ENCODE data around the gene SUPT5H. TPM values are rescaled to one million over a fixed set of nuclear protein-coding genes. Genes with fewer than 3 reads are reported as not detected.

Gene SUPT5H
- total and polyA plus RNA-seq, 10 of the 15 experiments (the other 5 are each of a cell fraction or from before 2014, with no cell fraction given): 27.2 to 194 (median 83.6) TPM

GRCh38 chr19:39497996-39498797 lies 52.8 kb downstream of the SUPT5H start (continued):
- no peak for TF ChIP-seq BCL3 (IDR thresholded peaks at IDR 0.05; ENCODE audit: borderline replicate concordance, insufficient read depth, low read depth, low read length, poor library complexity, severe bottlenecking)
- TF ChIP-seq SREBF2 (IDR thresholded peaks at IDR 0.05; ENCODE audit: low read length): no peak
- no peak for TF ChIP-seq PML (IDR thresholded peaks at IDR 0.05; ENCODE audit: low read length)
- TF ChIP-seq ATF2 (IDR thresholded peaks at IDR 0.05; ENCODE audit: low read length): no peak
- TF ChIP-seq RB1 (IDR thresholded peaks at IDR 0.05; ENCODE audit: borderline replicate concordance): no peak
- peak; percentile 75 for TF ChIP-seq MXI1 (IDR thresholded peaks at IDR 0.05; ENCODE audit: low read depth, low read length)
- no peak for TF ChIP-seq JUND (IDR thresholded peaks at IDR 0.05; ENCODE audit: low read depth, low read length)
- no peak for TF ChIP-seq SRF (IDR thresholded peaks at IDR 0.05; ENCODE audit: low read depth in 2 of 2, low read length in 2 of 2)
- peak; percentile 78 to 87; a peak in 3 of 4 replicates for TF ChIP-seq BHLHE40 (IDR thresholded peaks at IDR 0.05; ENCODE audit: borderline replicate concordance in 1 of 2, low read depth in 2 of 2, low read length in 1 of 2)
- TF ChIP-seq MYB (IDR thresholded peaks at IDR 0.05; ENCODE audit: borderline replicate concordance, low read depth, low read length): no peak
- peak; percentile 29; the same call in 1 of the 2 replicates for TF ChIP-seq ZNF687 (IDR thresholded peaks at IDR 0.05)
- no peak for TF ChIP-seq SUZ12 (IDR thresholded peaks at IDR 0.05; ENCODE audit: unreplicated experiment)
- TF ChIP-seq ZNF384 (IDR thresholded peaks at IDR 0.05; ENCODE audit: borderline replicate concordance, low read depth, low read length): no peak
- no peak for TF ChIP-seq JUNB (IDR thresholded peaks at IDR 0.05)
- TF ChIP-seq ASH2L (IDR thresholded peaks at IDR 0.05; ENCODE audit: borderline replicate concordance, low read depth): no peak
- TF ChIP-seq TARDBP (IDR thresholded peaks at IDR 0.05; ENCODE audit: borderline replicate concordance): no peak
- TF ChIP-seq HDGF (IDR thresholded peaks at IDR 0.05): no peak
- TF ChIP-seq KLF5 (IDR thresholded peaks at IDR 0.05; ENCODE audit: partially characterized antibody): no peak
- peak; percentile 35; the same call in 1 of the 2 replicates for TF ChIP-seq IKZF1 (conservative IDR thresholded peaks at IDR 0.05)
- peak; percentile 95 for TF ChIP-seq TCF12 (IDR thresholded peaks at IDR 0.05; ENCODE audit: low read depth, low read length)
- TF ChIP-seq RBBP5 (conservative IDR thresholded peaks at IDR 0.05): no peak
- TF ChIP-seq EP300 (IDR thresholded peaks at IDR 0.05; ENCODE audit: borderline replicate concordance in 1 of 2, control insufficient read depth in 1 of 2, low read depth in 2 of 2, low read length in 2 of 2): 0 out of 4 replicates have a peak, but pooled peaks of 1 of the 2 experiments have one; percentile 43
- TF ChIP-seq POLR2AphosphoS5 (IDR thresholded peaks at IDR 0.05; ENCODE audit: low read length): no peak
- no peak for TF ChIP-seq LARP7 (IDR thresholded peaks at IDR 0.05)
- TF ChIP-seq YY1 (IDR thresholded peaks at IDR 0.05; ENCODE audit: low read depth, low read length): 0 out of 2 replicates have a peak, but pooled peaks have one; percentile 43

Data from GM12878 (cell line).